ENCODE results near the gene KCNC4.

GRCh38 chr1:110161165-110161564 lies 48.9 kb upstream of the KCNC4 start:
- TF ChIP-seq CTCF (IDR thresholded peaks at IDR 0.05) (no peak), POLR2A (IDR thresholded peaks at IDR 0.05) (no peak)

All from thyroid gland (tissue), 4 donors.